Measurements from ENCODE around the gene PARVG.

Gene PARVG

DNA sequence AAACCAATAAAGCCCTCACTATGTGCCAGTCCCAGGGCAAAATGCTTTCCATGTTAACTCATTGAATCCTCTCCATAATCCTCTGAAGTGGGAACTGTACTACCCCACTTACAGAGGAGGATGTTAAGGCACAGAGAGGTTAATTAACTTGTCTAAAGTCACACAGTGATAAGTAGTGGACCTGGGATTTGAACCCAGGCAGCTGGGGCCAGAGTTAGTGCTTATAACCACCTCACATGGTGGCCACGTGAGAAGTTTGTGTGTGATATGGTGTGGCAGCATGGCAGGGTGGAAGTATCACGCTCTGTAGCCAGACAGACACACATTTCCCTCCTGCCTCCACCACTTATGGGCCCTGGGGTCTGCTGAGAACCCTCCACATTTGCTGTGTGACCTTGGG is 16.5 kb downstream of the PARVG start:
- DNase-seq: no peak

DNA sequence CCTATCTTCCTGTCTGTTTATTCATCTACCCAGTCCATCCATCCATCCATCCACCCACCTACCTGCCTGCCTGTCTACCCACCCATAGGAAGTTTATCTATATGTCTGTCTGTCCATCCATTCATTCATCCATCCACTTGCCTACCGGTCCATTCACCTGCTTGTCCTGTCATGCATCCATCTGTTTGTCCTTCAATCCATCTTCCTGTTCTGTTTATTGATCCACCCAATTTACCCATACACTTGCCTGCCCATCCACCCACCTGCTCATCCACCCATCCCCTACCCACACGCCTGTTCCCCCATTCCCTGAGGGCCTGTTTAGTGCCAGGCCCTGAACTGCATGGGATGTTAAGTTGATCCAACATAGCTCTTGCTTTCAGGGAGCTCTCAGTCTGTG is 18.4 kb downstream of the PARVG start:
- no peak for DNase-seq

DNA sequence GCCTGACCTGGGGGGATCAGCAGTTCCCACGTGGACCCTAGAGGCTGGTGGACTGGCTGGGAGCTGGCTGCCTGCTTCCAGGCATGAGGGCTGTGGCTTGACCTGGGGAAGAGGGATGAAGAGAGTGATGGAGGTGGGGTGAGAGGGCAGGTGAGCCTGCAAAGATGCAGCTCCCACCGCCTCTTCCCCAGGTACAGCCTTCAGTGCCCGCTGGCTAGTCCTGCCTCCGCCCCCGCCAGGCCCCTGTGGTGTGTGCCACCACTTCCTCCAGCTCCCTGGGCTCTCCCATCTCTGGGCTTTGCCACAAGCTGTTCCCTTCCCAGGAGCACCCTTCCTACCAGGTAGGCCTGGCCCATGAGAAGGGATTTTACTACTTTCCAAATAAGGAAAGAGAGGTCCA is 19.1 kb downstream of the PARVG start:
- no peak for DNase-seq

DNA sequence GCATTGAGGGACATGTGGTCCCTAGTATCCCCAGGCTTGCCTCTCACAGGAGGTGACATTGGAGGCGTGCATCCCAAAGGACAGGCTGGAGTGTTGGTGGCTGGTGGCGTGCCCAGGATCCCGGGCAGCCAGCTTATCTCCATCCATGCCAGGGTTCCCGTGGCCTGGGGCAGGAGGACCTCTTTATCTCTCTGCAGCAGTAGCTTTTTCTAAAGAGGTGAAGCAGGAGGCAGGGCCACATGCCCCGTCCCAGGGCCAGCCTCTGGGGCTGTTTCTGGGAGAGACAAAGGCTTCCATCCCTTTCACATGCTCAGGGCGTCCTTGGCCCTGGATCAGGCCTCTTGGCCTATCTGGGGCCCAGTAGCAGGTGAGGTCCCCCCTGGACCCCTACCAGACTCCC is 19.7 kb downstream of the PARVG start:
- DNase-seq: no peak

DNA sequence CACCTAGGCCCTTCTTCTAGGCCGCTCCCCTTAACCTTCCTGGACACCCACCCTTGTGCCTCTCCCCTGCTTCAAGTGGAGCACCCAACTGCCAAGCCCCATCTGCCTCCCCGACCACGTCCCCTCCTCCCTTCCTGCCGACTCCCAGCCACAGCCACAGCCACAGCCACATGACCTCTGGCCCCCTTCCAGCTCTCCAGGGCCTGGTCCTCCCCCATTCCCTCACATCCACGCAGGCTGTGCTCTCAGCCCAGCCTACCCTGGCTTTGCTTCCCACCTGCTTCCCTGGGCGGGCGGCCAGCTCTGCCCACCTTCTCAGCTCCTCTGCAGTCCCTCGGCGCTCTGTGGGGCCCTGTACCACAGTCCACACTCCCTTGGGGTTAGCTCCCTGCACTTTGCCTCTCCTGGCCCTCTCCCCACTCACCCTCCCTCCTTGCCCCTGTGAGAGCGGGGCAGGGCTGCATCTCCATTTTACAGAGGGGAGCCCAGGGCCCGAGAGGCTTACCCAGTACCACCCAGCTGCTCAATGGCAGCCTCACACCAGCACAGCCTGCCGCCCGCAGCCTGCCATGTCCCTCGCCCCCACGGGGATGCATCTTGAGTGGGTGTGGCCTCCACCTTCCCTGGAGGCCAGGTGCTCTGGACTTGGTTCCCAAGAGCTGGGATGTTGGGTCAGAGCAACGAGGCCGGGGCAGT is 20.3 kb downstream of the PARVG start:
- DNase-seq: no peak

DNA sequence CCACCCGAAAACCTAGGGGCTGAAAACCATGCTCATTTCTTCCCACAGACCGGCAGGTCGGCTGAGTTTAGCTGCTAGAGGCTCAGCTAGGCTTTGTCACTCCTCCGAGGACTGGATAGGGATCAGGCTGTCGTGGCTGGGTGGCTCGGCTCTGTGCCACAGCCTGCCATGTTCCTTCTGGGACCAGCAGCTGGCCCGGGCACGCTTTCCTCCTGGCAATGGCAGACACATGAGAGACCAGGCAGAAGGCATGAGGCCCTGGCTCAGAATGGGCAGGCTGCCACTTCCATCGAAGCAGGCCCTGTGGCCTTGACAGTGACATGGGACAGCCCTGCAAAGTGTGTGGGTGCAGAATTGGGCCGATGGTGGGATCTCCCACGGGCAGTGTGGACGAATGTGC is 20.9 kb downstream of the PARVG start:
- DNase-seq: no peak

DNA sequence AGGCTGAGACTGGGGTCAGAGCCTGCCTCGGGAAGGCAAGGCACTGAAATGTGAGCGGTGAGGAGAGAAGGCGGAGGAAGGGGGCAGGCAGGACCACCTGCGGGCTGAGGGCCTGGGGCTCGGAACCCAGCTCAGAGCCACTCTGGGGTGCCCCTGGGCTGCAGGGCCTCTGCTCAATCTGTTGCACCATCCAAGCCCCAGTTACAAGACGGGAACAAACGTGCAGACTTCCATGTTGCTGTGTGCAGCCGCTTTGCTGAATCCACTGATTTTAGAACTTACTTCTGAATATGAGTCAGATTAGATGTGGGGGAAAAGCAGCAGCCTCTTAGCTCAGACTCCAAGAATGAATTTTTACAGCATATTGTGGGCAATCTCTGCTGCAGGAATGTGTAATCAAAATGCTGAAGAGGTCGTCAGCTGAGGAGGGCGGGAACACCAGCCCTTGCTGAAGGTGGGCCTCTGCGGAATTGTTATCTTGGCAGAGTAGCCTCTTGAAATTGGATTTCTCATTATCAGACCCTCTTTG is 21.6 kb downstream of the PARVG start:
- DNase-seq: no peak

DNA sequence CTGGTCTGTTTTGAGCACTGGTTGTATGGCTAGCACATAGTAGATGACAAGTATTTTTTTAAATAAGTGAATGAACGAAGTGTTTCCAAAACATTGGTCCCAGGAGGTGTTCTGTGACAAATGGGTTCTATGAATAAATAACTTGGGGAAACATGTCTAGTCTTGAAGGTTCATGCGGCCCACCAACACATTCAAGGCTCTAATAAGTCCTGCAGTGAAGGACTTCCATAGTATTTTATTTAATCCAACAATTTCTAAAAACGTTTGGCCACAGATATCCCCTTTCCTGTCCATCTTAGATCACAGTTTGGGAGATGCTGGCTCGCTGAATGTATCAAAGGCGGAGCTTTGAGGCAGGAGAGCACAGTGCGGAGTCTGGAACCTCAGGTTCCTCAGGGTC is 22.5 kb downstream of the PARVG start:
- DNase-seq: no peak

DNA sequence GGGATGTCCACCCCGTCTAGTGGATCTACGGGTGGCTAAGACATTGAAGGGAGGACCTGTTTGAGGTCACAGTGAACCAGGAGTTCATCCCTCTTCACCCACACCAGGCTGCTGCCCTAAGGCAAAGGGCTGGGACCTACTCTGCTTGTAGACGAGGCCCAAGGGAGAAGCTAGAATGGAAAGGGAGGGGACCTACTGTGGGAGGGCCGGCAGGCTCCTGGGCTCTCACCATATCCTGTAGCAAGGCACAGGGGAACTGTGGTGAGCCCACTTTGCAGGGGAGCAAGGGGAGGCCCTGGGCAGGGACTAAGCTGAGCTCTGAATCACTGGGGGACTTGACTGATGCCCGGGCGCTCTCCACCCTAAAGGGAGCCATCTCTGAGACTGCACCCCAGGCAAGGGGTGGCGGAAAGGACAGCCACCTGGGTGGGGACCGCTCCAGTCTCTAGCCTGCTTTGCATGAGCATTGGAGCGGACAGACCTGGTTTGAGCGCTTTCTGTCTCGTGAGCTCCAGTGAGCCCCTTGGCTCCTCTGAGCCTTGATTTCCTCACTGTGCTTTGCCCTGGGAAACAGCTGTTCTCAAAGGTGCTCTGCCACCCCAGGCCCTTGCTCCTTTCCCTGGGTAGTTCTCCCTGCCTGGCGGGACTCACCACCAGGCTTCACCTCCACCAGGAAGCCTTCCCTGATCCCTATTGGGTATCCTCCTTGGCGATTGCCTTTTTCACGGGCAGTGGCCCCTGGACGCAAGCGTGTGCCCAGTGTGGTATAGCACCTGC is 24.2 kb downstream of the PARVG start:
- DNase-seq: no peak

DNA sequence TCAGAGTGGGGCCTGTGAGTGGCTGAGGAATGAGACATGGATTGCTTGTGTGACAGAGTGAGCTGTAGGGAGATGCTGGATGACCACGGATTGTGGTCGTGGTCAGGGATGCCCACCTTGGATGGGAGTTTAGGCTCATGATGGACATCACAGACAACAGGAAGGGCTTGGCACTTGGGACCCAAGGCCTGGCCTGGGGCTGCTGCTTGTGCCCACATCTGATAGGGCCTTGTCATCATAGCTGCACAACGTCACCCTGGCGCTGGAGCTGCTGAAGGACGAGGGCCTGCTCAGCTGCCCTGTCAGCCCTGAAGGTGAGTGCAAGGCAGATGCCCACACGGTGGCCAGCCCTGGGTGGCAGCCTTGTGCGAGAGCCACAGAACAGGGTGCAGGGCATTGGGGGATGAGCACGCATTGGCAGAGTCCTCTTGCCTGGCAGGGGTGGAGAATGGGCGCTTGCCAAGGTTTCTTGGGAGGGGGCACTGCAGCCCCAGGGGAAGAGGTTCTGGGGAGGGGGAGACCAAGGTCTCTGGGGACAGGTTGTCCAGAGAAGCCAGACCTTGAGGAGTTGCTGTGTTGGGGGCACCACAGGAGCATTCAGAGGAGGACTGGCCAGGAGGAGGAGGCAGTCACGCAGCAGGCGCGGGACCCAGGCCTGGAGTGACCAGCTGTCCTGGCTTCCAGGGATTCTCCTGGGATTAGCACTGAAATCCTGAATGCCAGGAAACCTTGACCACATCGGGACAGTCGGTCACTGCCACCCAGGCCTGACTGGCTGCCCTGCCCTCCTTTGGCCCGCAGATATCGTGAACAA is 25.0 kb downstream of the PARVG start:
- DNase-seq: no peak

DNA sequence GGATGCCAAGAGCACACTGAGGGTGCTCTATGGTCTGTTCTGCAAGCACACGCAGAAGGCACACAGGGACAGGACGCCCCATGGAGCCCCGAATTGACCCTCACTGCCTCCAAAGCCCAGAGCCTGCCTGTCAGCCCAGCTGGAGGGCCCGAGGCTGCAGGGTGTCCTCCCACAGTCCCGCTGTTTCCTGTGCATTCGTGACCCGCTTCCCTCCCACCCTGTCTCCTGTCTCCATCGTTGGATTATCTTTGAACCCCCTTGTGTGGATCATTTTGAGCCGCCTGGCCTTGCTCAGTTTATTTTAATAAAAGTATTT is 25.6 kb downstream of the PARVG start:
- no peak for DNase-seq

DNA sequence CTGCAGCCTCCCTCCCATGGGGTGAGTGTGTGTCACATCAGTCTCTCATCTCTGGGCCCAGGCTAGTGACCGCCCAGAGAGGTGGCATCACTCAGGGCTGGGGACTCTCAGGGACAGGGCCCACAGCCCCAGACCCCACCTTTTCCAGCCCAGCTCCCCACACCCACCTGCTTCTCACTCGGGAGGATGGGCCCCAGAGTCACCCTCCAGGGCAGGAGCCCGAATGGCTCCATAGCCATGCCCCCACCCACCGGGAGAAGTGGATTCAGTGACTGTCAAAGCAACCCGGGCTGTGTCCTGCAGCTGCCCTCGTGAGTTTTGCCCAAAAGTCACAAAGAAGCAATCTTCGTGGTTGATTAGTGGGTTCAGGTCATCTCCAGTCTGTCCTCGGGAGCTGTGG is 26.0 kb downstream of the PARVG start:
- no peak for DNase-seq

DNA sequence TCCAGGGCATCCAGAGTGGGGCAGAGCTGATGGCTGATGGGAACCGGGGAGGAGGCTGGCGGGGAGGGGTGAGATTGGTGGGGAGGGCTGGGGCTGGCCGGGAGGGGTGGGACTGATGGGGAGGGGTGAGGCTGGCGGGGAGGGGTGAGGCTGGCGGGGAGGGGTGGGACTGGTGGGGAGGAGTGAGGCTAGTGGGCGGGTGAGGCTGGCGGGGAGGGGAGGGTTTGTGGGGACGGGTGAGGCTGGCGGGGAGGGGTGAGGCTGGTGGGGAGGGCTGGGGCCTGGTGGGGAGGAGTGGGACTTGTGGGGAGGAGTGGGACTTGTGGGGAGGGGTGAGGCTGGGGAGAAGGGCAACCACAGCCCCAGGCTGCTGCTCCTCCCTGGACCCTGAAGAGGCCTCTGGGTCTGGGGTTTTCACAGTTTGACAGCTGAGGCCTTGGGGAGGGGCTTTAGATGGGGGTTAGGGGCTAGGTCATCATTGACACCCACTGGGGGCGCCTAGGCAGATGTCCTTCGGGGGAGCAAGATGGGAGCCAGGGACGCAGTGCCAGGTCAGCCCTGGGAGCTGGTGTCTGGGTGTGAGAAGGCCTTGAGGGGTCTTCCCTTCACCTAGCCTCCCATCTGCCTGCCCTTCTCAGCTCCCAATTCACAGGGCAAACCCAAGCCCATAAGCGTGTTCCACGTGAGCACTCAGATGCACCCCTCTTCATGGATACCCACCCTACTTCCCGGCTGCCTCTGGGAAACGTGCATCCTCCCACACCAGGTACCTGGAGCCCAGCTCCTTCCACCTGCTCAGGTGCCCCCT is 26.7 kb downstream of the PARVG start:
- no peak for DNase-seq

DNA sequence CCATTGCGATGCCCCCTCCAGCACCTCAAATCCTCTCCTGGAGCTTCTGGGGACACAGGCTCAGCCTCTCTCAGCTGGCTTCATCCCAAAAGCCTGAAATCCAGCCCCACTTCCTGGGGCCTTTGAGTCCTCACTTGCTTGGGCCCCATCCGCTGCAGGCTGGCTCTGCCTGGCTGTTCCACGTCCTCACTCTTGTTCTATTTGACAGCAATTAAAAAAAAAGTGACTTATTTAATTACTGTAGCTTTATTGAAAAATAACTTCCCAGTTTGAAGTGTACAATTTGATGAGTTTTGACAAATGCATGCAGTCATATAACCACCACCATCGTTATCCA is 27.2 kb downstream of the PARVG start:
- DNase-seq: no peak

DNA sequence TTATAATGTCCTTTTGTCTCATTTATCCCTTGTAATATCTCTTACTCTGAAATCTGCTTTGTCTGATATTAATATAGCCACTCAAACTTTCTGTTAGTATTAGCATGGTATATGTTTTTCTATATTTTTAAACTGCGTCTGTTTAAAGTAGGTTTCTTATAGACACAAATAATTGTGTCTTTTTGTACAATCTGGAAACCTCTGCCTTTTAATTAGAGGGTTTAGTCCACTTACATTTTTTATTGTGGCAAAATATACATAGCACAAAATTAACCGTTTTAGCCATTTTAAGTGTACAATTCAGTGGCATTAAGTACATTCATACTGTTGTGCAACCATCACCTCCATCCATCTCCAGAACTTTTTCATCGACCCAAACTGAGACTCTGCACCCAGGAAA is 28.6 kb downstream of the PARVG start:
- no peak for DNase-seq

DNA sequence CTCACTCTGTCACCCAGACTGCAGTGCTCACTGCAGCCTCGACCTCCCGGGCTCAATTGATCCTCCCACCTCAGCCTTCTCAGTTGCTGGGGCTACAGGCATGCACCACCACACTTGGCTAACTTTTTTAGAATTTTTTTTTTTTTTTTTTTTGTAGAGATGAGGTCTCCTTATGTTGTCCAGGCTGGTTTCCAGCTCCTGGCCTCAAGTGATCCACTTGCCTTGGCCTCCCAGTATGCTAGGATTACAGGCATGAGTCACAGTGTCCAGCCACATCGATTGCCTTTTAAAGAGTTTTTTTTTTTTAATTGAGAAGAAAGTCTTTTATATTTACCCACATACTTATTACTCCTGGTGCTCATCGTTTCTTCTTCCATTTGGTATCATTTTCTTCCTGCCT is 30.0 kb downstream of the PARVG start:
- DNase-seq: no peak

DNA sequence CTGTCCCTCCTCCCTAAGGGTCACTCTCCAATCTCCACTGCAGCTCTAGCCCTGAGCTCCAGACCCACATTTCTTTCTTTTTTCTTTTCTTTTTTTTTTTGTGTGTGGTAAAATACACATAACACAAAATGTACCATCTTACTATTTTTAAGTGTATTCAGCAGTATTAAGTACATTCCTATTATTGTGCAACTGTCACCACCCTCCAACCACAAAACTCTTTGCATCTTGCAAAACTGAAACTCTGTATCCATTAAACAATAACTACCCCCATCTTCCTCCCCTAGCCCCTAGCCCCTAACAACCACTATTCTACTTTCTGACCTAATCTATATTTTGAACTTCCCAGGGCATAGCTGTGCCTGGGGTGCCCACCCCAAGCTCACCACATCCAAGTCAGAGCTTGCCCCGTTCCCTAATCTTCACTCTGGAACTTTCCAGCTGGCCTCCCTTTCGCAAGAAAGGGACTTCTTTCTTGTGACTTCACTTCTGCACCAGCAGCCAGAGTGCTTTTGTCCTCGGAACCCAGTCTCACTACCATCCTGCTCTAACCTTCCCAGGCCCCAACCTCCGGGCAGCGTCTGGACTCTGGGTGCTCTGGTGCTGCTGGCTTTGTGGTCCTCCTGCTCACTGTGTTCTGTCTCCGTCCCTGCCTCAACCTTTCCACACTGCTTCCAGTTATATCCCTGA is 30.7 kb downstream of the PARVG start:
- no peak for DNase-seq

DNA sequence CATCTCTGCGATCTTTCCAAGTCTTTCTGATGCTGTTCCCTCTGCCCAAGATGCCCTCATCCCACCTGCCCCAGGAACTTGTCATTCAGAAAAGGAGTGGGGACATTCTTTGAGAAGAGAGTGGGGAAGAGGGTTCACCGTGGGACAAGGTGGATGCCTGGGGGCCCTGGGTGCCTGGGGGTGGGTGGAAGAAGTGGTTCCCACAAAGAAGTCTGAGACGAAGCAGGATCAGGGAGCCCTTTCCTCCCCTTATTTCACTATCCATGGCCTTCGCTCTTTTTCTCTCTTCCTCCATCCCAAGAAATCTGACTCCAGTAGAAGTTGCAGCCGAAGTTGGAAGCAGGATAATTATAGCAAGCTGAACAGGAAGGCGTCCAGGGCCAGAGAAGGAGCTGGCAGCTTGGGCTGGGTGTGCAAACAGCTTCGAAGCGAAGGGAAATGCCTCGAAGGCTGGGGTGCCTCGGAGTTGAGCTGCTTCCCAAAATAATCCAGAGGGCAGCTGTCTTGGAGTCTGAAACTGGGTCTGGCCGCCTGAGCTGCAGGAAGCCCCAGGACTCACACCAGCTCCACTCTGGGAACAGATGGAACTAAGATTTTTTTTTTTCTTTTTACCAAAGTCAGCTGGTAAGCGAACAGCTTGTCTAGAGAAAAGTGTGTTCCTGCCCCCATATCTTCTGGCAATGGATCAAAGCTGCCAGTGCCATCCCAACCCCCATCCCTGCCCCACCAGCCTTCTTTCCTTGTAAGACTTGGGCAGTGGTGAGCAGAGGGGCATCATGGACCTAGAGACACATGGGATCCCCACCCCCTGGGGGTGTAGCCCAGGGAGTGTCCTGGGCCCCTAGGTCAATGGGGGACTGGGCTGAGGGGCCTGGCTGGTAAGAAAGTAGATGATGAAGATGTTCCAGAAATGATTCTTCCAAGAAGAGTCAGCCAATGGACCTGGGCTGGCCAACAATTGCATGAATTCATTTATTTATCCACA is 31.5 kb downstream of the PARVG start:
- DNase-seq: no peak

DNA sequence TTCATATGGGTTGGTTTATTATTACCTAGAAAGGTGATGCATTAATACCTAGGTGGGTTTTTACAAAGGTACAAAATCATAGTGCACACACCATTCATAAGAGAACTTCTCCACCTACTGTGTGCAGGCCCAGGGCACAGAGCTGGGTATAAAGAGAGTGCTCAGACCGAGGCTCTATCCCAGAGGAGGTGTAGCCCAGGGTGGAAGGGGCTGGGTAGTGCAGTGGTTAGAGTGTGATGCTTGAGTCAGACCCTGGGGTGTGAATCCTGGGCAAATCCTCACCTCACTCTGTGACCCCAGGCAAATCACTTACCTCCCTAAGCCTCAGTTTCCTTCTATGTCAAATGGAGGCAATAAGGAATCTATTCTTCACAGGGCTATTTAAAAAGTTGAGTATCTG is 32.2 kb downstream of the PARVG start:
- no peak for DNase-seq

DNA sequence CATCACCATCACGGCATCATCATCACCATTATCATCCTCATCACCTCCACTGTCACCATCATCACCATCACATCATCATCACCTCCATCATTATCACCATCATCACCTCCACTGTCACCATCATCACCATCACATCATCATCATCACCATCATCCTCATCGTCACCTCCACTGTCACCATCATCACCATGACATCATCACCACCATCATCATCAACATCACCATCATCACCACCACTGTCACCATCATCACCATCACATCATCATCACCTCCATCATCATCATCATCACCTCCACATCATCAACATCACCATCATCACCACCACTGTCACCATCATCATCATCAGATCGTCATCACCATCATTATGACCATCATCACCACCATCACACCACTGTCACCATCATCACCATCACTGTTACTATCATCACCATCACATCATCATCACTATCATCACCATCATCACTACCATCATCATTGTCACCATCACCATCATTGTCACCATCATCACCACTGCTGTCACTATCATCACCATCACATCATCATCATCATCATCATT is 32.8 kb downstream of the PARVG start:
- no peak for DNase-seq

DNA sequence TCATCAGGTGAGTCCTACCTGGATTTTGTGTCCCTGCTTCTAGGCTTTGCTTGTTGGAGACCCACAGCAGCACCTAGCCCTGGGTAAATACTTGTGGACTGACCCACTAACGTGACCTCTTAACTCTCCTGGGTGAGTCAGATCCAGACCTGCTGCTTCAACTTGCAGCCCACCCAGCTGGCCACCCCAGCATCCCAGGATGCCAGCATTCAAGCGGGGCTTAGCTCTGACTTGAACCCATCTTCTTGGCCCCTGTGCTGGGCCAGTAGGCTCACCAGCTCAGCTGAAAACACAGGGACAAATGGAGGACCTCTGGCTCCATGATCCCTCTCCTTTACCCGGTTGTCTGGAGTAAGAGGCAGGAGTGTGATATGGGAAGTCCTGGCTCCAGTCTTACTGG is 33.5 kb downstream of the PARVG start:
- DNase-seq: no peak

Measured in midbrain (tissue), 1 donor.